Measurements from ENCODE around the gene ROR2.

The ROR2 gene

DNA sequence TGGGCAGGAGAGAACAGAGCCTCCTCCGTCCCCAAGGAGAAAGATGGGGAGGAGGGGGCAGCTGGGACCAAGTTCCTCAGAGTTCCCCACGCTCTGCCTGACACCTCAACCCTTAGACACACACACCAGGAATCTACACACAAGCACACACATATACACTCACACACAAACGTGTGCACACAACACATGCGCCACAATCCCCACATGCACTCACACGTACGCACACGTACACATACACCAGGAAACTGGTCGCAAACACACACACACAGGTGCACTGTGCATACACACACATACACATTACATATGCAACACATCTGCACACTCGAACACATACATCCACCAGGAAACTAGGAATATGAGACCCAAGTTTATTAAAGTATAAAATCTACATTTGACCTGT, 50.4 kb downstream of the ROR2 start:
- no peak for DNase-seq

DNA sequence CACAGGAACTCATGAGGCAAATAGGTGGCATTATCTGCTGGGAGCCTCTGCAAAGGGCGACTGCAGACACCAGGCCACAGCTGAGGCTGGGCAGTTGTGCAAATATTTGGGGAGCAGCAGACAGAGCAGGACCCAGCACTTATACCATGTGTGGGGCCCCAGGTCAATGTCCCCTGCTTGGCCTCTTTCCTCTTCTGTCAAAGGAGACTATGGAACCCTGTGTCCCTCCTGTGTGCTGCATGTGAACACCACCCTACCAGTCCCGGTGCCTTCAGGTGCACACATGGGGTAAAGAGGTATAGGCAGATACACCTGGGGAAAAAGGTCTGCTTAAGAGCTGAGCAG, 50.8 kb downstream of the ROR2 start:
- DNase-seq: no peak

DNA sequence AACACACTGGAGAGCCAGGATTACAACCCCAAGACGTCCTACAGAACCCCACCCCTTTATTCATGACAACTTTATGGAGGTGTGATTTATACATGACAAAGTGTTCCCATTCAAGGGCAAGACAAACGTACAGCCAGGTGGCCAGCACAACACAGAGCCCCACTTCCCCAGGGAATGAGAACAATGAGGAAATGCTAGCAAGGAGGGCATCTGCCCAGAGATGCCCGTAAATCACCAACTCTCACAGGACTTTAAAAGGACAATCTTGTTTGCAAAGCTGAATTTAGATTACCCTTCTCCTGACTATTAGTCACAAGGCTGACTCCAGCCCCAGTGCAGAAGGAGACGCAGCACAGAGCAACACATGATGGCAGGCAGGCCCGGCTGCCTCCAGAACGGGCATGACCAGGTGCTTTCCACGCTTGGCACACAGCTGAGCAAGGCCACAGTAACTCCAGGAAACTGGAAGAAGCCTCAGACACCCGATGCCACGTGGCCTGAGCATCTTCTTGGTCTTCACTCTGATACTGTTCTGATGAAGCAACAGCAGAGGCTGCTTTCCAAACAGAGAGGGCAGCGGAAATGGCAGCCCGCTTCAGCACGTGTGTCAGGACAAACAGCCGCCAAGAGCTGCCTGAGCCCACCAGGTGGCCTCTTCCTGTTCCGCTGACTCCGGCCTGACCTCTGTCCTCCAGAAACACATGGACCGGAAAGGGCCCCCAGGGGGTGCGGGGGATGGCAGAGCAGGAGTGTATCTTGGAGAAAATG, 51.4 kb downstream of the ROR2 start:
- no peak for DNase-seq

DNA sequence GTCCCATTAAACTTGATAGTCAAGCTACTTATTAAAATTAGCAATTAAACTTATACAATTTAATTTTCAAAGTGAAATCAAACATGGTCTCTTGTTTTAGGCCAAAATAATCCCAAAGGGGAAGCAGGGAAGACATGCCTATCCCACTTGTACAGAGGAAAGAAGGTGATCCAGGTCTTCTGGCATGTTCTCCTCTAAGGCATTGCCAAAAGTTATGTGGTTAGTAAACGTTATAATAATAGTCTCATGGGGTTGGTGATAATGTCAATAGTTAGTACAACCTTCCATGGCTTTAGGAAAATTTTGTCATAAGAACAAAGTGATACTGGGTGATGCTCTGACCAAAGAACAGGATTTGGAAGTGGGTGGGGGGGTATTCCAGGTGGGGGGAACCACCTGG, 52.8 kb downstream of the ROR2 start:
- no peak for DNase-seq

DNA sequence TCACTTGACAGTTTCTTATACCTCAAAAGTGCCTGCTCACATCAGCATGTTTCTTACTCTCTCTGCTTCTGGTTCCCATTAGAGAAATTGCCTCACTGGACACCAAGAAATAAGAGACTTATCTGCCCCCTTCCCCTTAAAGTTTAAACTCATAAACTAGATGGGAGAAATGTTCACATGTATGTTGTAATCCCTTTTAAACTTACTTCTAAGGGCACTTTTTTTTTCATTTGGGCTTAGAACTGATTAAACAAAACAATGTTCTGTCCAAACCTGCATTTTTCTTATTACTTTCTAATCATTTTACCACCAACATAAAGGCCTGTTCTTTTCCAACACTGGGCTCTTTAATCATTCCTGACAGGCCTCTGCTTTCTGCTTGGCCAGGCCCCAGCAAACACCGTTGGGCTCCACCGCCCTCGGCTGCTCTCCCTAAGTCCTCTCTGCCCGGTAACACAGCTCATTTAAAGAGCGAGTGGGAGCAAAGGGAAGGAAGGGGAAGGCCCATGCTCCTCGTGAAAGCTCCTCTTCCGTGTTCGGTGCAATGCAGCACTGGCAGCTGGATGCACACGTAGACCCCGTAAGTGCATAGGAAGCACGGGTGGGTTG, 53.4 kb downstream of the ROR2 start:
- DNase-seq: no peak

DNA sequence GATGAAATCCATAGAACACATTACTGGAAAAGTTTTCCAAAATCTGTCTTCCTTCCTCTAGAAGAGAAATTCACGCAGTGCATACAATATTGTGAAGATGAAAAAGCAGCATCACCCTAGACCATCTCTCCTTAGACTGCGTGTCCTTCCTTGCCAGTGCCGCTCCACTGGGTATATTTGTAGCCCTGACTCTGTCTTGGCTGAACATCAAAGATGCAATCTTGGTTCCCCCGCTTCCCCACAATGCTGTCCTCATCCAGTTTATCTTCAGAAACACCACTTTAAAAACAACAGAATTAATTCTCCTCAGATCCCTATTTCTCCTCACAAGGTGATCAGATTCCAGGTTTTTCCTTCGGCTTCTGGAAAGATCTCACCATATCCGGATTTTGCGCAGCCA, 53.9 kb downstream of the ROR2 start:
- no peak for DNase-seq

DNA sequence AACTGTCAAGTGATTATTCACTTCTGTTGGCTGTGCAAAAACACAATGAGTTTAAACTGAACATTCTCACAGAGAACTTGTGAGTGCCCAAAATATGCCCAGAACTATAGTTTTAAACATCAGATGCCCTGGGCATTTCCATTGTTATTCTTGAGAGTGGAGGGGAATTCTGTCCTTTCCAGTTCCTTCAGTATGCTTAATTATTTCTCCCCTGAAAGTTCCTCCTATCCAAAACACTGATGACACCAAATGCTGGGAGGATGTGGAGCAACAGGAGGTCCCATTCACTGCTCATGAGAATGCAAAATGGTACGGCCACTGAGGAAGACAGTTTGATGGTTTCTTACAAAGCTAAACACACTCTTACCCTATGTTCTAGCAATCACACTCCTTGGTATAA, 55.5 kb downstream of the ROR2 start:
- no peak for DNase-seq

DNA sequence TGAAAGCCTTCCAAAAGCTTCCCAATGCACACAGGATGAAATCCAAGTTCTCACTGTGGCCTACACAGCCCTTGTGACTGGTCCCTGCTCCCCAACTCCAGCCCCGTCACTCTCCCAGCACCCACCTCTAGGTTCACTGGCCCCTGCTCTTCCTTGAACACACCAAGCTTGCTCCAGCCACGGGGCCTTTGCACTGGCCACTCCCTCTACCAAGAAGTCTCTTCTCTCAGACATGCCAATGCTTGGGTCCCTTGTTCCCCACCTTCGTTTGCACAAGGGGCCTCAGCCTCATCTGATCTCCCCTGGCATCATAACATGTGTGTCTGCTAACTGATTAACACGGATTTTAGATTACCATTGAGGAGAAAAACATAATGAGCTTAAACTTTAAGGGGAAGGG, 56.0 kb downstream of the ROR2 start:
- DNase-seq: no peak

DNA sequence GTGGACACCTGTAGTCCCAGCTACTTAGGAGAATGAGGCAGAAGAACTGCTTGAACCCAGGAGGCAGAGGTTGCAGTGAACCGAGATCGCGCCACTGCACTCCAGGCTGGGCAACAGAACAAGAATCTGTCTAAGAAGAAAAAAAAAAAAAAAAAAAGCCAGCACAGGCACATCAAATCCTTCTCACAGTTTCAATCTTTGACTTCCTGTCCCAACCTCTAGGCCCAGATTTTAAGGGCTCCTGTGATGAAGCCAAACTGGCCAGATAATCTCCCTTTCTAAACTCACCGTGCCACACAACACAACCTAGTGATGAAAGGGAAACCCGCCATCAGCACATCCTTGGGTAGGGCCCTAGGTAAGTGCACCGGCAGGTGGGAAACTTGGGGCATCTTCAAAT, 58.1 kb downstream of the ROR2 start:
- no peak for DNase-seq

DNA sequence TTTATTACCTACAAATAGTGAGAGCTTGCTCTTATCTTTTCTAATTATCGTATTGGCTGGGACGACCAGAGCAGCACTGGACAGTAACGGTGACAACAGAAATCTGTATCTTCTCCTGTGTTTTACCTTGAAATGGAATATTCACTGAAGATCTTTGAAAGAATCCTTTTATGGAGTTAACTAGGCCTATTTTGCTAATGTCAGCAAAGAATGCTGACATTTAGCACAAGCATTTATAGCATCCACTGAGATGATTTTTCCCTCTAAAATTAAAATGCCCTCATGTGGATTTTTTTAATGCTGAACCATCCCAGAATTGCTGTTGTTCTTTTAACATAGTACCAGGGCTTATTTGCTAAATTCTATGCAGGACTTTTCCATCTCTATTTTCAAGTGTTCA, 59.4 kb downstream of the ROR2 start:
- DNase-seq: no peak

DNA sequence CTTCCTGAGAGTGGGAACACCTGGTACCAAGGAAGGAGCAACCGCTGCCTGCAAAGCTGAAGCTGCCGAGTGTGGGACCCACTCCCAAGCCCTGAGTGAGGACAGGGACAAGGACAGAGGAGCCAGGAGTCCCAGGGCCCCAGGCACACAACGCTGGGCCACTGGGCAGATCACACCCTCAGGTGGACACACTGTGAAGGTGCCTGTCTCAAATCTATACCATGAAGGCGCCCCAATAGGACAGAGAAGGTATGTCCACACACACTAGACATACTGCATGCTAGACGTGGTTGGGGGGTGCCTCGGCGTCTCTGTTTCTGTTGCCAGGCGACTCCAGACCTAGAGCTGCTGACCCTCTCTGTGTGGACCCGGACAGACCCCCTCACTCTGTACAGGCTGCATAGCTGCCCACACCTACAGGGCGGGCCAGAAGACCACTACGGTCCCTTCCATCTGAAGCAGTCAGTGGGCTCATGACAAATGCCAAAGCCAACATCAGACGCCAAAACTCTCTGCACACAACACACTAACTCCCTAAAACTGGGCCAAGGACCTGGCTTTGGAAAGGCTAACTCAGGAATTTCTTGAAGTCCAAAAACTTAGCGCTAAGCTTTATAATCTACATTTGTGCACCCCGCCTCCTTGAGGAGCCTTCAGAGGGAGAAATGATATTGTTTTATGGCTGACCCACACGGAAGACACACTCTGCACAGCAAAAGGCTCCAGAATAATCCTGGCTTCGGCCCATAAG, 60.7 kb downstream of the ROR2 start:
- no peak for DNase-seq

DNA sequence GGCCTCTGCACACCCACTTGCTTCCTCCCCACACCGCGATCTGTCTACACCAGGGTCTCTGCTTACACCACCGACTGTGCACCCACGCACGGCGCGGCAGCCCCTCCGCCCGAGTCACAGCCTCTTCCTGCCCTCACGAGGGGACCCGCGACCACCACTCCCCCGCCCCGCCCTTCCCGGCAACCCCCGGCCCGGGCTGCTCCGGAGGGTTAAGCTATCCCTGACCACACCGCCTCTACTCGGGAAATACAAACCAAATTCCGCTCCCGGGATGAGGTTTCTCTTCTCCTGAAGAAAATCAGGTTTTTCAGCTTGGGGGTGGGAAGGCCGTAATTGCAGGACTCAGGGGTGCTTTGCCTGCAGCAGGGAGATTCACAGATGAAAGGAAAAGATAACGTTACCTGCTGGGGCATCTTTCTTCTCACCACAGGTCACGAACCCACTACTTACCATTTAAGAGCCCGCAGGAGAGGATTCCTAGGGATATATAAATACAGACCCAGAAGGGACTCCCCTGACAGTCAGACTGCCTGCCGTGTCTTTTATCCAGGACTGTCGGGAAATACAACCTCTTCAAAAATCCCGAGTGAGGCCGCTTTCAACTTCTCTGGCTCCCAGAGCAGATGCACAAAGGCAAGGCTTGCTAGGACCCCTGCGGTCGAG, 63.5 kb downstream of the ROR2 start:
- DNase-seq: no peak

DNA sequence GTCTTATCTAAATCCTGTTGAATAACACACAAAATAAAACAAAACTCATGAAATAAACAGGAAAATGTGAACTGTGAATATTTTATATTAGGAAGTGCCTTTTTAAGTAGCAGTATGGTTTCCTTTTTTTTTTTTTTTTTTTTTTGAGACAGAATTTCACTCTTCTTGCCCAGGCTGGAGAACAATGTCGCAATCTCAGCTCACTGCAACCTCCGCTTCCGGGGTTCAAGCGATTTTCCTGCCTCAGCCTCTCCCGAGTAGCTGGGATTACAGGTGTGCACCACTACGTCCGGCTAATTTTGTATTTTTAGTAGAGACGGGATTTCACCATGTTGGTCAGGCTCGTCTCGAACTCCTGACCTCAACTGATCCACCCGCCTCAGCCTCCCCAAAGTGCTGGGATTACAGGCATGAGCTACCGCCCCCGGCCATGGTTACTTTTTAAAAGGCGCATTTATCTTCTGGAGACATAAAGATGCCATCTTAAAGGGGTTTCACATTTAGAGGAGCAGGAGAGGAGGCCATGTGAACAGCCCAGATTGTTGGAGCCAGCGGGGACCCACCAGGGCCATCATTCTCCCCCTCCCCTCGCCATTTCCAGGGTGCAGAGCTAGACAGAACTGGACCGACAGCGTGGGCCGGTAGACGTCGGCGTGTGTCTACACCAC, 64.1 kb downstream of the ROR2 start:
- no peak for DNase-seq

DNA sequence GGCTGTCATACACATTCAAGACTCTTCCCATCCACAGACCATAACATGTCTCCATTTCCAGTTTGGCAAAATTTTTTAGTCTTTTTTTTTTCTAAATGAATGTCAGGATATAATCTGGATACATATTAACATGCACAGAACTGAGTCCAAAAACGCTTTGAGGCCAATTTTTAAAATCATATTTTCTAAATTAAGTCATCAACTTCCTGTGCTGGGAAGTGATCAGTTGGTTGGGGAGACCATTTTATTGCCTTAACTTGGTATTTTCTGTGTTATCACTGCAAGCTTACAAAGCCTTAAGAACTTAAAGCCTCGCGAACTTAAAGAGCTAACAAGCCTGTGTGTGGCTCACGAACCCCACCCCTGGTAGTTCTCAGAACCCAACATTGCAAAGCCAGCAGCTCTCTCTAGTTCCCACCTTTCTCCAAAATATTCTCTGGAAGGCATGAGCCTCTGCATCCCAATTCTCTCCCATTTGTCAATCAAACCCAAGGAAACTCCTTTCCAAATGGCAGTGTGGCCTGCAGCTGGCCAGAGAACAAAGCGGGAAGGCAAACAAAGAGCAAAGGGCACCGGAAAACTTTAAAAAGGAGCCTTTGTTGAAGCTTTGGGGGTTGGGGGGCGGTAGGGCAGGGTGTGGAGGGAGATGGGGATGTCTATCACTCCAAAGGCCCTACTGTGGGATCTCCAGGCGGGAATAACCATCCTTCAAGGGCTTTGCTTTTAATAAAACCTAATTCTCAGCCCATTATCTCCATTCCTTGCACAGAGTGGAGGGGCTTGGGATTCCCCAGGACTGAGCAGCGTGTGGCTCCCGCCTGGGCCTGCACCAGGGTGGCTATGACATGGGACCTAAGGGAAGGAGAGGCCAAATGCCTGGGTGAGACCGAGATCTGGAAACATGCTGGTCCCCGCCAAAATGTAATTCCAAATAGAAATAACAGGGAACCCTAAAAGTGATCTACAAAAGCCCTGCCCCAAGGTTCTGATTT, 65.0 kb downstream of the ROR2 start:
- no peak for DNase-seq

DNA sequence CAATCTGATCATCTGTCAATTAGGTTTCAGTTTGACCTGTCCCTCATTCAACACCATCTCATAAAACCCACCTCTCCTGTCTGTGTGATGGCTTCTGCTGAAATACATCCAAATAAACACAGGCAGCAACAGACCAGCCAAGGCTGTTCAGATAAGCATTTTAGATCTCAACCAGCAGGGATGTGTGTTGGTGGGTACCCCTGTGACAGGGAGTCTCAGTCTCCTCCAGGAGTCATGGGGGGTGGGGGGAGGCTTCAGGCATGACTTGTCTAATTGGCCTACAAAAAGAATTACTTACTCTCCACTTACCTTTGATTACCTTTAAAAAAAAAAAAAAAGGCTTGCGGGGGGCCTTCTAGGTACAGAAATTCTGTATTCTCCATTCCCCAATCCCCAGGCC, 65.9 kb downstream of the ROR2 start:
- no peak for DNase-seq

DNA sequence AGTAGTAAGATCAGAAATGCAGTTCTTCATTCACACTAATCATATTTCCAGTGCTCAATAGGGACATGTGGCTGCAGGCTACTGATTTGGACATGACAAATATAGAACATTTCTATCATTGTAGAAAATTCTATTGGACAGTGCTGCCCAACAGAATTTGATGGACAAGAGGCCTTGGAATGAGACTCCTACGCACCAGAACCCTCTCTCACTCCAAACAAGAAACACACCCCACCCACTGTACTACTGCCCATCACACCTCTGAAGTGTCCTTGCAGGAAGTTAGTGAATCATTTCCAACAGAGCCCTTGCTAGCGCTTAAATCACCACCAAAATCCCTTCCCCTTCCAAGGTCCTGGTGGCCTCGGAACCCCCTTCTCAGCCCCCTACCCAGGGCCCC, 66.5 kb downstream of the ROR2 start:
- DNase-seq: no peak

DNA sequence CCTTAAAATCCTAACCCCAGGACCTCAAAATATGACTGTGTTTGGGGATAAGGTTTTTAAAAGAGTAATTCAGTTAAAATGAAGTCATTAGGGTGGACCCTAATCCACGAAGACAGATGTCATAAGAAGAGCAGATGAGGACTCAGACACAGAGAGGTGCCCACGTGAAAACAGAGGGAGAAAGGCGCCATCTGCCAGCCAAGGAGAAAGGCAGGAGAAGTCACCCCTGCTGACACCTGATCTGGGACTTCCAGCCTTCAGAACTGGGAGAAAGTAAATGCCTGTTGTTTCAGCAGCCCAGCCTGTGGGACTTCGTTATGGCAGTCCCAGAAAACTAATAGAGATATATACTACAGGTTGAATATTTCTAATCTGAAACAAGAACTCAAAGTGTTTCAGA, 67.4 kb downstream of the ROR2 start:
- DNase-seq: no peak

DNA sequence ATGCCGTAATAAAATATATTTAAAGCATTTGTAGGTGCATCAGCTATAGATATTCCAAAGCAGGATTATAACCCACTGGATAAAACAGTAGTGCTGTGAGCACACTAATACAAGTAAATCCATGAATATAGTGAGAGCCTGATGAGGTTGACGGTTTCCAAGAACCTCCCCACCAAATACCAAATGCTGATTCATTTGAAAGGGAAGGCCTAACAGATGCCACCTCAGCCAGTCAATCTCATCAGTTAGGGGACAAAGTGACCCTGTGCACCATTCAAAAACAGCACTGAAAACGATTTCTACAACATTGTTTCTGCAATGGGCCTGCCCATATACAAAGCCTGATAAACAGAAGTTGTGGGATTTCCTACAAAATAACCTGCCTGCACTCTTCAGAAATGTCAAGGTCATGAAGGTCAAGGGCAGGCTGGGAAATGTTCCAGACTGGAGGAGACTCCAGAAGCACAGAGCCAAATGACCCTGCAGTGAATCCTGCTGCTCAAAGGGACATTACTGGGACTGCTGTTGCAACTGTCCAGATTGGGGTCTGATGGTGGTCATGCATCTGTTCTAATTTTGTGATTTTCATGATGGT, 69.6 kb downstream of the ROR2 start:
- DNase-seq: no peak

DNA sequence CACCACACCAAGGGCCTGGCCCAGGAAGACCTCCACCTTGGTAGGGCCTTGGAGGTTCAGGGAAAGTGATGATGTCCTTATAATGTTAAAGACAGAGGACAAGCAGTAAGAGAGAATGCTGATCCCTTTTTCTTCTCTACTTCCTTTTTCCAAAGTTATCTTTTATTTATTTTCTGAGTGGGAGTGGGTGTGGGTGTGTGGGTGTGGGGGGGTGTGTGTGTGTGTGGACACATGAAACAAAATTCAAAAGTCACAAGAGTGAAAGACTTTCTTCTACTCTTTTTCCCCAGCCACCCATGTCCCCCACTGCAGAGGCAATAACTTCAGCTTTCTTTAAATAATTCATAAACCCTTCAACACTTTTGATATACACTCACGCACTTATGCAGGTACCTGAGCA, 70.8 kb downstream of the ROR2 start:
- DNase-seq: no peak

DNA sequence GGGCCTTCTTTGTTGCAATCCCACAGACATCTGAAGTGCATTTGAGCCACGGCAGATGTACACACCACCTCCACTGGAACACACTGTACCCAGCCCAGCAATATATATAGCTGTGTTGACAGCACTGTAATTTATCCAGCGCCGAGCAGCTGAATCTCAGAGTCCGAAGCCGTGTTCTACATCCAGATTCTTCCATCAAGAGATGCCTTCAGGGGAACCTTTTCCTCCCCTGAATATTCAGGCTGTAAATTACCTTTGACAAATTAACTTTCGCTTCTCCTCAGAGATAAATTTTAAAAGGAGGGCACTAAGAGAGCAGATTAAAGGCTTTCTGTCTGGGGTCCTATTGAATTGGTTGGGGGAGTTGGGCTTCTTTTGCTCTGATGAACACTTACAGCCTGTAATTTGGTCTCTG, 76.4 kb downstream of the ROR2 start:
- DNase-seq: no peak

DNA sequence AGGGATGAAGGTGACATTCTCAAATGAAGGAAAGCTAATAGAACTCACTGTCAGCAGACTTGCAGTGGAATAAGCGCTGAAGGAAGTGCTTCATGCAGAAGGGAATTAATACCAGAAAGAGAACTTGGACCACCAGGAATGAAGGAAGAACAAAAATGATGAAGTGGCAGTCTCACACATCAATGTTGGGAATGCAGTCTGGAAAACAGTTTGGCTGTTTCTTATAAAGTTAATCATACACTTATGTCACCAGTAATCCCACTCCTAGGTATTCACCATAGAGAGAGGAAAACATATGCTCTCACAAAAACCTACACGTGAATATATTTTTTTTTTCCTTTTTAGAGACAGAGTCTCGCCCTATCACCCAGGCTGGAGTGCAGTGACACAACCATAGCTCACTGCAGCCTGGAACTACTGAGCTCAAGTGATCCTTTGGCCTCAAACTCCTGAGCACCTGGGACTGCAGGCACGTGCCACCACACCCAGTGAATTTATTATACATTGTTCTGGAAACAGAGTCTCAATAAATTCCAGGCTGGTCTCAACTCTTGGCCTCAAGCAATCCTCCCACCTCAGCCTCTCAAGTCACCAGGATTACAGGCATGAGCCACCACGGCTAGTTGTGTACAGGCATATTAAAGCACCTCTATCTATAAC, 81.2 kb downstream of the ROR2 start:
- no peak for DNase-seq

All from CD4-positive, alpha-beta T cell treated with Interleukin-6 for 4 hours (primary cell).